GOT3 (cell line): ENCODE measurements around the gene LMX1A.

Experiments
- DNase-seq: peaks from one replicate; lab custom pipeline; 2025; ENCODE audit warnings: mixed read lengths; lab: John Stamatoyannopoulos, UW

LMX1A gene

GRCh38 chr1:165325460-165326203 lies 30.9 kb downstream of the LMX1A start:
- no peak for DNase-seq

GRCh38 chr1:165324050-165324449 lies 32.5 kb downstream of the LMX1A start:
- DNase-seq, result no peak

GRCh38 chr1:165317612-165318011 lies 38.9 kb downstream of the LMX1A start:
- no peak for DNase-seq

GRCh38 chr1:165316153-165316772 lies 40.3 kb downstream of the LMX1A start:
- DNase-seq, result no peak

- DNase-seq, result no peak
Observed at GRCh38 chr1:165315481-165315880, 41.0 kb downstream of the LMX1A start.

- DNase-seq, result no peak
Observed at GRCh38 chr1:165313903-165314302, 42.6 kb downstream of the LMX1A start.

- DNase-seq, result no peak
Observed at GRCh38 chr1:165312591-165312990, 43.9 kb downstream of the LMX1A start.

- DNase-seq, result no peak
Observed at GRCh38 chr1:165306543-165307434, 49.7 kb downstream of the LMX1A start.

GRCh38 chr1:165303386-165303785 lies 53.1 kb downstream of the LMX1A start:
- DNase-seq, result no peak

GRCh38 chr1:165300400-165300903 lies 56.1 kb downstream of the LMX1A start:
- DNase-seq, result no peak

GRCh38 chr1:165298203-165298820 lies 58.2 kb downstream of the LMX1A start:
- no peak for DNase-seq

- DNase-seq, result no peak
Observed at GRCh38 chr1:165296205-165296604, 60.3 kb downstream of the LMX1A start.

GRCh38 chr1:165290148-165290547 lies 66.4 kb downstream of the LMX1A start:
- no peak for DNase-seq

GRCh38 chr1:165289556-165289955 lies 67.0 kb downstream of the LMX1A start:
- DNase-seq, result no peak

GRCh38 chr1:165288350-165289120 lies 68.0 kb downstream of the LMX1A start:
- DNase-seq, result peak; percentile 16

- no peak for DNase-seq
Observed at GRCh38 chr1:165287781-165288180, 68.7 kb downstream of the LMX1A start.

- DNase-seq, result no peak
Observed at GRCh38 chr1:165287329-165287728, 69.2 kb downstream of the LMX1A start.

- DNase-seq, result no peak
Observed at GRCh38 chr1:165284454-165284853, 72.1 kb downstream of the LMX1A start.

GRCh38 chr1:165281207-165281901 lies 75.2 kb downstream of the LMX1A start:
- DNase-seq, result no peak

GRCh38 chr1:165279882-165280281 lies 76.6 kb downstream of the LMX1A start:
- DNase-seq, result no peak

- DNase-seq, result no peak
Observed at GRCh38 chr1:165276314-165276713, 80.2 kb downstream of the LMX1A start.
